EL (cell line): Measurements from ENCODE around the gene SHISA9.

Experiments
- DNase-seq: peaks from one replicate; pipeline ENCODE4 v3.0.0-alpha.2; 2016

SHISA9 gene

DNA sequence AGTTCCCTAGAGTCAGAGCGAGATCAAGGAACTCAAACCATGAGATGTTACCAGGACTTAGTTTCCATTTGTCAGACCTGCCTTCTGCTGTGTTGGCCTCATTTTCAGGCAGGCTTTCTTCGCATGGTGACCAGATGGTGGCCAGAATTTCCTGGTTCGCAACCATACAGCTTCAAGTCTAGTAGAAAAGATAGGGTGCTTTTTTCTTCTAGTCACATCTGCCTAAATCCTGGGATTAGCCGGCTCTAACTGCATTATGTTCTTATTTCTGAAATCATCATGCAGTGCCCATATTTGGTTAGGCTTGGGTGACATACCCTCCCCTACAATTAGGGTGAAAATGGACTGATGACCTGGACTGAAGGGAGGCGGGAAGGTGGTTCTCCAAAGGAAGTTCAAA is 131.5 kb downstream of the SHISA9 start:
- DNase-seq = no peak

DNA sequence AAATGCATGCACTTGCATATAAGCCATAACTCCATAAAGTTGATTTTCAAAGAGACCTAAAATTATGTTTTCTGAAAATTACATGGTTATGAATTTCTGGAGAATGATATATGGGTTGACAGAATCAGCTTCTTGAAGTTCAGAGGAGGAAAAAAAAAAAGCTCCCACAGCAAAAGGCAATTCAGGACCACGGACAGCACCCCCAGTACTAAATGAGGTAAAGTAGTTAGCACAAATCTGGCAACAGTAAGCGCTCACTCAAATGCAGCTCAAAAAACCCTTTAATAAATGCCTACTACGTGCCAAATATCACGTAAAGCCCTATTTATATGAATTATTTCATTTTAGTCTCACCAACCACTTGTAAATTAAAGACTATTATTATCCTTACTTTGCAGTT is 135.2 kb downstream of the SHISA9 start:
- DNase-seq = peak; percentile 1

DNA sequence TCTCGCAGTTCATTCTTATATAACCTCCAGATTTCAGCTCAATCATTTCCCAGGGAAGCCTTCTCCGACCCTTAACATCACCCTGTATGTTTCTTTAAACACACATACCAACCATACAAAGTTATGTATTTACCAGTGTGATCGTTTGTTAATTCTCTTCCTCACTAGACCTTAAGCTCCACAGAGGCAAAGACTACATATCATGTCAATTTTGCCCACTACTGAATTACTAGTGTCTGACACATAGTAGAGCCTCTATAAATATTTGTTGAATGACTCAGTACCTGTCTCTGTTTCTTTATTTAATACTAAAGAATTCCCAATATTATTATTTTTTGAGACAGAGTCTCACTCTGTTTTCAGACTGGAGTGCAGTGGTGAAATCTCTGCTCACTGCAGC is 137.2 kb downstream of the SHISA9 start:
- no peak for DNase-seq

DNA sequence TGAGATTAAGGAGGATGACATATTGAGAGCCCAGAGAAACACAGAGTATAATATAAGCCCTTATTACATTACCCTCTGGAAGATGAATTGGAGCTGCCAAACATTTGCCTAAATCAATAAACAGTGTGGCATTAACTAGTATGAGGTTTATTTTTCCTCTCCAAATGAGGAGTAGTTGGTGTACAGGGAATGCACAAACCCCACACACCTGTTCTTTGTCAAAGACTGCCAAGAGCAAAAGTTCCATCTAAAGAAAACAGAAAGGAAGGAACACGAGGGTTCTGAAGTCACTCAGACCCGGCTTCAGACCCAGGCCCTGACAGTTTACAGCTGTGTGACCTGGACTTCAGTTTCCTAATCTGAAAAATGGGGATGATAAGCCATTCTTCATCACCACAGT is 138.1 kb downstream of the SHISA9 start:
- no peak for DNase-seq

DNA sequence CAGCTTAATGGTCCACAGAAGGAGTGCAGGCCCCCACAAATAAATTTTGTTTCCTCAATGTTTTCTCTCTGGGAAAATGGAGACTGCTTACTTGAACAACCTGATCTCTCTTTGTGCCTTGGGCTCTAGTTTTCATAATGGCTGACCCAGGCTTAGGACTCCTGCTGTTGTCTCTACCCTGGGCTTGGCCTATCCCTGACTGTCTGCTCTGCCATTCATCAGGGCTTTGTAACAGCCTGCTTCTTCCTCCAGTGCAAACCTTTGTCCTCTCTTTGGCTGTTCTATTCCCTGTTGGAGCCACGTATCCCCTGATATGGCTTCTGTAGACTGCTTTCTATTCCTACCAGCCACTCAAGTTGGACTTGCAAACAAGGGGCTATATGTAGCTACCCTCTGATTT is 139.8 kb downstream of the SHISA9 start:
- no peak for DNase-seq

DNA sequence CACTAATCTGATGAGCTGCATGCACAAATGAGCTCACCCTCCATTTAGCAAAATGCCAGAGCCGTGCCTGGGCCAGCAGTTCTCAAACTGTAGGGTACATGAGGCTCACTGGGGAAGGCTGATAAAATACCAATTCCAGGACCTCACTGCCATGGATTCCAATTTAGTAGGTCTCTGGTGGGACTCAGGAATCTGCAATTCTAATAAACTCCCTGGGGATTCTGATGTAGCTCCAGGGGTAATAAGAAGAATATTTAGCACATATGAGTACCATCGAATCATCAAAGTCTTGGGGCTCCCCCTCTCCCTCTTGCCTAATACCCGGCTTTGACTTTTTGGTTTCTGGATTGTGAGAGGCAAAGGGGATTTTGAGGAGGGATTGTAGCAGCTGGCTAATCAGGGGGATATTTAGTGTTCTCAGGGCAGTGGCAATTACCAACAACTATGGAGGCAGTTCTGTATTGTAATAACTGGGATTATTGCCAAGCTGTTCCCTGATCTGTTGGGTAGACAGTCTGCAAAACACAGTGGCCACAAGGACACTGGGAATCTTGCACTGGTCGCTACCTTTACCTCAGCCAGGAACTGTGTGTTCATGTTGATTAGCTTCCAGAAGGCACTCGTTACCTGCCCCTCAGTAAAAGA is 140.4 kb downstream of the SHISA9 start:
- no peak for DNase-seq

DNA sequence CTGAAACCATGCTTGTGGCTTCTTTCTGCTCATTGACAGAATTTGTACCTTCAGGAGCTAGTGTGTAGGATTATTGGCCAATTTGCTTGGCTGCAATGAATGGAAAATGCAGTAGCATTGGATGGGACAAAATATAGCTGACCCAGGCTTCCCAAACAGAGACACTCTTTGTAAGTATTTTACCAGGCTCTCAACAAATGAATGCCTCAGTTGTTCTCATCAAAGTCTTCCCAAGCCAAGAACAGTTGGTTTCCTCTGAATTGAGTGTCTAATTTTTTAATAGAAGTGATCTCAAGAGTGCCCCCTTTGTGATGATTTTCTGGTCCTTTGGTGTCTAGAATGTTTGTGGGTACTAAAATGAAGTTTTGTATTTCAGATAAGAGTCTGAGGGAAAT is 140.9 kb downstream of the SHISA9 start:
- no peak for DNase-seq

DNA sequence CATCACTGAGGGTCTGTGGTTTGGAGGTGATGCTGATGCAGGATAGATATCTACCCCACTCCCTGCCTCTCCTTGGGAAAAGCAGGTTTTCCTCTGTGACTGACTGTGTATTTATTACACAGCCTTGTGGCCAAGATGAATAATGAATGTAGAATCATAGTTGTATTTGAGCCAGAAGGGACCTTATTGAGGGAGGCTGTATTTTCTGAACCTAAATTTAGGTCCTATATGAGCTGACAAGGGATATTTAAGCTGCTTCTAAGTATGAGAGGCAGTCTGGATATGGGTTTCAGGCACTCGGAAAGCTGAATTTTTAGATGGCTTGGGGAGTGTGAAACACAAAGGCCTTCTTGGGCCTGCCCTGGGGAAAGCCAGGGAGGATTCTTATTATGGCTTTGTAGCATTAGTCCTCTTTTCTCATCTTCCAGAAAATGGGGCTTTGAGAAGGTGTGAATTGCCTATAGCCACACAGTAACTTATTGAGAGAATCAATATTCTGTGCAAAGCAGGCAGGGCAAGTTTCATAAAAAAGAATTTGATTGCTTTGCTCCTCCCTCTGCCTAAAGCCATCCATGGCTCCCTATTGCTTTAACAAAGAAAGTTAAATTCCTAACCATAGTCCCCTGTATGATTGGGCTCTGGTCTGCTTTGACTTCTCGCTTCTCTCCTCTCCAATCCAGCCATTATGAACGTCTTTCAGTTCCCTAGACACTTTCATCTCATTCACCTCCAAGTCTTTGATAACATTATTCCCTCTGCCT is 144.8 kb downstream of the SHISA9 start:
- DNase-seq = no peak

DNA sequence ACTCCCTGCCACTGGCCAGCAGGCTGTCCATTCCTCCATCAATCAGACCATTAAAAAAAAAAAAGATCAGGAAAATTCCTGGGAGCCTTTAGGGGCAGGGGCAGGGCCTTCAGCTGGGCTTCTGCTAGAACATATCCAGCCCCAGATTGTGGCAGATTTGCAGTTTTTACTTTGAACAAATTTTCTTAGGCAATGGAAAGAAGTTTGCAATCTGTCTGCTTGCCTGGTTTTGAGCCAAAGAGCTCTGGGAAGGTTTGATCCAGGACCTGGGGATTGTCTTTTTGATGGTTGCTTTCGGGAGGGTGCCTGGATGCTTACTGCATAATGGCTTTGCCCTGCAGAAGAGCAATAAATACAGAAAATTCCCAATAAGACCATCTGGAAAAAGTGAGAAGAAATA is 145.9 kb downstream of the SHISA9 start:
- no peak for DNase-seq

DNA sequence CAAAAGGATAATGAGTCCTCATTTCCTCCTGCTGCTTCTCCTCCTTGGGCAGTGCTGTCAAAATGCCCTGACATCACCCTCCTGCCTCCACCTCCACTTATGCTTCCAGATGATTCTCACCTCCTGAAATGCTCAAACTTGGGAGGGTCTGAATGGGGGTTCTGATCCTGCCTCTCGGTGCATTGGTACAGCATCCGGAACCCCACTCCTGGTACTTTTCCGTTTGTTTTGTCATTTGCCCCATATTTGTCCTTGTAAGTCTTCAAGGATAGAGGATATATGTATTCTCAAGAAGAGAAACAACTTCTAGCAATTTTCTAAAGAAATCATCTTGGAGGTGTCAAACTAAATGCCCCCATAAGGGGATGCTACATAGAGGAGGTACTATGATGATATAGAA is 148.3 kb downstream of the SHISA9 start:
- DNase-seq = no peak

DNA sequence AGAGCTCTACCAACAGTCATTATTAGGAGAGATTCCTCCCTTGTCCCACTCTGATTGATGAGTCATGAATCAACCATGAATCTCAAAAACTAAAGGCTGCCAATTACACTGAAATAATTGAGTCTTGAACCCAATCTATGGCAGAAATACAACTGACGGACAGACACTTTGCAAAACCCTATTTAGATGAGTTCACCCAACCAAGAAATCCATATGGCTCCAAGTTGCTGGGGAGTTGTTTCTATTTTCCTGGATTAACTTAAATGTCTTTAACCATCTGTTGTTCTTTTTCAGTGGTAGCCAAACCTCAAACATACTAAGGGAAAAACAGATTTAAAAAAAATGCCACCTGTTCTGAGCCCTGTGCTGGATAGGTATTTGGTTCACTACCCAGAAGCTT is 151.0 kb downstream of the SHISA9 start:
- DNase-seq = no peak

DNA sequence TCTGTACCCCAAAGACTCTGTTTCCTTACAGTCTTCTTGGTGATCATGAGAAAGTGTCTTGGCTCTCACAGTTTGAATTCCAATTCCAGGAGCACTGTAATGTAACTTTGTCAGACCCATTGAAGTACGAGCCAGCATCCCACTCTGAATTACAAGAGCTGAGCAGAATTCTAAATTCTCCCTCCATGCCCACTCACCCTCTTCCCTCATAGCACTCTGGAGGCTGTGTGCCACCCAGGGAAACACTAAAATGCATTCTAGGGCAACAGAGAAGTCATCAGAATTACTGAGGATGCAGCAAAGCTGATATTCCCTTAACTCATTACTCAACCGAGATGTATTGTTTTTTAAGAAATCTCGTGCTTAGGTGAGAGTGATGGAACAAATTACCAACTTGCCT is 154.1 kb downstream of the SHISA9 start:
- DNase-seq = no peak

DNA sequence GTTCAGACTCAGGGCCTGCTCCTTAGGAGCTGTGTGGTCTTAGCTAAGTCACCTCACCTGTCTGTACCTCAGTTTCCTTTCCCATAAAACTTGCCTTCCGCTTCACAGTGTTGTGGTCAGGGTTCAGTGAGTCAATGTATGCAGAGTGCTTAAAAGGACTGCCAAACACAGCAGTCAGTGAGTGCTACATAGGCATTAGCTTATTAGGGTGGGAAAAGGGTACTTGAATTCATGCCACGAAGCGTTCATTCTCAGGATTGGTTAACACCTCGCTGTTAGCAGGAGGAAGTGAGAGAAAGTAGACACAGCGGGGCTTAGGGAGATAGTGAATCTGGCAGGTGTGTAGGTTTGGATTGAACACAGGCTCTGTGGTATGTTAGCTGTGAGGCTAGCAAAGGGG is 155.2 kb downstream of the SHISA9 start:
- no peak for DNase-seq

DNA sequence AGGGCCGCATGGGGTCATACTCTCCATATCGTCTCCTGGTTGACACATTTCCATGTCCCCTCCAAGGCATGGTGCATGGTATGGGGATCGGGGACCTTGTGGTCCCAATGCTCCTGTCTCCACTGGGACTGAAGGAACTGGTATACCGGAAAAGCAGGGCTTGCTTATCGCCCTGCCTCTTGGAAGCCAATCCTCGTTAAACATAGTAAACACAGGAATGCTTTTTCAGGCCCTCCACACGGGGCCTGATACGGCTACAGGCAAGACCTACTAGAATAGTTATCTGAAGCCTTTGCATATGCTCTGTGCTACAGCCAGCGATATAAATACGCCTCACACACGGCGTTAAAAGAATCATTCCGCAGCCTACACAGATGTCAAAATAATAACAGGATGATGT is 159.5 kb downstream of the SHISA9 start:
- DNase-seq = no peak

DNA sequence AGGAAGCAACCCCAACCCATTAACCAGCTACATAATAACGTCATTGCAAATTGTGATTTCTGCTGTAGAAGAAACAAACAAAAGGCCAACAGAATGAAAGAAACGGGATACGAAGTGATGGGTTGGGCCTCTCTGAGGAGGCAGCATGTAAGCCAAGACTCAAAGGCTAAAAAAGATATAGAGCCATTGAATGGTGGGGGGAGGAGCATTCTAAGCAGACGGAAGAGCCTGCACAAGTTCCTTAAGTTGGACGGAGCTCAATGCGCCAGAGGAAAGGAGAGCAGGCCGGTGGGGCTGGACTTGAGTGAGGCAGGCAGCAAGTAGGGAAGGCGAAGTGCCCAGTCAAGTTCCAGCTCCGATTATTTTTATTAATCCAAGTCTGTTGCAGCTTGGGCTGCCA is 160.3 kb downstream of the SHISA9 start:
- DNase-seq = no peak

DNA sequence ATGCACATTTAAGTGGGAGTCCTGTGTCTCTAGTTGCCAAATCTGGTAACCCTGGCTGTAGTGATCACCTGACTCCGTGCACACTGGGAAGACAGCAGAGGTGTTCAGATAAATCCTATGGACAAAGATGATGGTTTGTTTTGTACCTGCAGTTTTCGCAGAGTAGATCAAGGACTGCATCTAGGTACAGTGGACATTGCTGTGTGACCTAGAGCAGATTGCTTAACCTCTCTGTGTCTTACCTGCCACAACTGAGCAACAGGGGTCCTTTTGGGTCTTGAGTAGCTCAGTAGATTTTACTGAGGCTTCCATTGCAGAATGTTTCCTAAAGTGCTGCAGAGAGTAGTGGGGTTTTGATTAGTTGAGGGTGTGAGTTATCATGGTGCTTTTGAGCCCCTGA is 160.8 kb downstream of the SHISA9 start:
- no peak for DNase-seq

DNA sequence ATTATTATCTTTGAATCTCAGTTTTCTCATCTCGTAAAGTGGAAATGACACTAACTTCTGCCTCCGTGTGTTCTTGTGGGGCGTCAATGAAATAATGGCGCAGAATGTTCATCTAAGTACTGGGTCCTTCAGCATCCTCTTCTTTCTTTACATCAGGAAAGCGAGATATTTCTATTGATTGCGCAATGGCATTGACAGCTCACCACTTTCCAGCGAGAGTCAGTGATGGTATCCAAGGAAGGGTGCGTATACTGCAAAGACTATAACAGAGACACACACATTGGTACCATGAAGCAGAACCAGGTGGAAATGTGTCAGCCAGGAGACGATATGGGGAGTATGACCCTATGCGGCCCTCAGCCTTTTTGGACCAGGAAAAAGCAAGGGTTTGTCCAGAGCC is 162.1 kb downstream of the SHISA9 start:
- no peak for DNase-seq

DNA sequence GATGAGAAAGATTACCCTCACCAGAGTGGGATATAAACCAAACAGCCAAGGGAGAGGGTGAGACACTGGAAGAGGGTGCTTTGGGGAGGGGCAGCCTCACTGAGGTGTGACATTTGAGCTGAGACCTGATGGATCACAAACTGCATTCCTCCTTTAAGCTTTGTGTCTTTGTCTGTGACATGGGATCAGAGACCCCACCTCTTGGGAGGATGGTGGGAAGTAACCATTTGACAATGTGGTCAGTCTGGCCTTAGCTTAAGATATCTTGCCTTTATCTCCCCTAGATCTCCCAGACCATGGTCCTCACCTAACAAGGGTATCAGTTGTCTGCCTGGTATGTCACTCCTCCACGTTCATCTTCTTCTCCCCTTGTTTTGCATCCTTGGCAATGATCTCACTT is 163.4 kb downstream of the SHISA9 start:
- DNase-seq = no peak

DNA sequence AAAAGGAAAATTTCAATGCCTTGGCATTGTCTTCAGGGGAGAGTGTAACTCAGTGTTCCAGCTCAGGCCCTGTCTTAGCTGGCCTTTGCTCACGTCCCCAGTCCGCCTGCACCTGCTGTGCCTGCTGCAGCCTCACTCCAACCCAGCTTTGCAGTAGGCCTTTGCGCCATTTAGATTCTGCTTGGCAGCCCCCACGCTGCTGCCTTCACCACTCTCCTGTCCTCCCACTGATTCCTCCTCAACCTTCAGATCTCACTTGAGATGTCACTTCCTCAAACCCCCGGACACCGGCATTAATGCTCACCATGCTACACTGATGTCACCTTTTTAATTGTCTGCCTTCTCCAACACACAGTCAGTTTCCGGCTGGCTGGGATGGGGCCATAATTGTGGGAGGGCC is 166.2 kb downstream of the SHISA9 start:
- DNase-seq = no peak

DNA sequence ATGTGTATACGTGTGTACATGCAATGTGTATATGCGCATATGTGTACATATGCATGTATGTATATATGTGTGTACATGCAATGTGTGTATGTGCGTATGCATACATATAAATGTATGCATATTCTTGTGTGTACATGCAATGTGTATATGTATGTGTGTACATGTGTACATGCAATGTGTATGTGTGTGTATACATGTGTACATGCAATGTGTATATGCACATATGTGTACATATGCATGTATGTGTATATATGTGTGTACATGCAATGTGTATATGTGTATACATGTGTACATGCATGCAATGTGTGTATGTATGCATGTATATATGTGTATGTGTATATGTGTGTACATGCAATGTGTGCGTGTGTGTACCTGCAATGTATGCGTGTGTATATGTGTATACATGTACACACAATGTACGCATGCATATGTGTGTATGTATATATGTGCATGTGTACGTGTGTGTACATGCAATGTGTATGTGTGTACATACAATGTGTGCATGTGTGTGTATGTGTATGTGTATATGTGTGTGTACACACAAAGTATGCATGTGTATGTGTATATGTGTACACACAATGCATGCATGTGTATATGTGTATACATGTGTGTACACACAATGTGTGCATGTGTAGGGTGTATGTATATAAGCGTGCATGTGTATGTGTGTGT is 167.7 kb downstream of the SHISA9 start:
- DNase-seq = no peak

DNA sequence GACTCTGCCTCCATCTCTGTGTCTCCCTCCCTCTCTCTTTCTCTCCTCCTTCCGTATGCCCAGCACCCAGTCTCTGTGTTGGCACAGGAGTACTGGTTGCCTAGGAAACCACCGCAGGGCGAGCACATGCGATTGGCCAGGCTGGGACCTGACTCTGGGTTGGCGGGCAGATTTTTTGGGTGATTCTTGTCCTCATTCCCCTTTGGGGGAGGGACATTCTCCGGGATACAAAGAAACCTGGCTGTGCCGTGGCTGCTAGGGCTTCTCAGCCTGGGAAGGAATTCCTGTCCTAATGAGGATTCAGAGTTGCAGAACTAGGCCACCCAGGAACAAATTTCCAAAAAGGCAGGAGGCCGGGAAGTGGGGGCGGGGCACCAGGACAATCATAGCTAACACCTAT is 168.9 kb downstream of the SHISA9 start:
- DNase-seq = no peak

DNA sequence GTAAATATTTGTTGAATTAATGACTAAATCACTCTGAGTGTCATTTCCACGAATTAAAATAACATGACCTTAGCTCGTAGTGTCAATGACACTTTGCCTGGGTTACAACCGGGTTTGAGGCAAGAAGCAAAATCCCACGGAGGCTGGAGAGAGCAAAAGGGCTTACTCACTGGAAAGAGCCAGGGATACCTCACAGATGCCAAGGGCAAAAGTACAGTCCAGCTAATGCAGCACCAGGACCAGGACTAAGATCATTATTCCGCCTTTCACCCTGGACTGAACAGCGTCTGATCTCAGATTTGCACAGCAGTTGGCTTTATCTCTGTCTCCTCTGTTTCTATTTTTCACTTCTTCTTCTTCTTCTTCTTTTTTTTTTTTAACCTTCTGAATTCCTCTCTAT is 175.5 kb downstream of the SHISA9 start:
- DNase-seq = no peak

DNA sequence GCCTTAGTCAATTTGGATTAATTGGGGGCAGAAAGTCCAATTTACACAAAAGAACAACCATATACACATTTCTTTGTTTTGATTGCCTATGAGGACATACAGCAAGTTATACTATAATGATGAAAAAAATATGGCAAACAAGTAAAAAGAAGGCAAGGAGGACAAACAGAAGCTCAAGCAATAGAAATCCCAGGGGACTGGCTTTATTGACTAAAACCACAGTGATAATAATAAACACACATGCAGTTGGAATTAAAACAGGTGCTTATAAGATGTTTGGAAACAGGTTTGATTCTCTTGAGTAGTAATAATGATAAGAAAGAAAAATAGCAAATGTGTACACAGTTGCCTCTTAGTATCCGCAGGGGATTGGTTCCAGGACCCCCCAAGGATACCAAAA is 176.4 kb downstream of the SHISA9 start:
- no peak for DNase-seq

DNA sequence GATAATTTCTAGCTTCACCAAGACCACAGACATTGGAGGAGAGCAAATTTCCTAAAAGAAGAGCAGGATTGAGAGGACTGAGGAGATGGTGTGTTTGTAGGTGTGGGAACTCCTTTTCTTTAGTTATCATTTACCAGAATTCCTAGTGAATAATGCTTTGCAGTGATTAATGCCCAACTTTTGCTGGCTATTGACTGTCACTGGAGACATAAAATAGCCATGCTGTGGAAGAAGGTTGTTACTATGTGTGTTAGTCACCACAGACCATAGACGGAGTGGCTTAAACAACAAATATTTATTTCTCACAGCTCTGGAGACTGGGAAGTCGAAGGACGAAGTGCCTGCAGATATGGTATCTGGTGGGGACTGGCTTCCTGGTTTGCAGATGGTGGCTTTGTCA is 179.1 kb downstream of the SHISA9 start:
- DNase-seq = no peak
